HL-60 (cell line): ENCODE data around the gene PRR7.

Source experiments
- CTCF ChIP-seq: IDR thresholded peaks from one replicate; pipeline ENCODE4 v1.5.1; 2011; ENCODE audit warnings: low read length, control low read depth, inconsistent platforms; ENCODE audit not compliant: insufficient read depth
- POLR2AphosphoS5 ChIP-seq: IDR thresholded peaks from 2 replicates; pipeline ENCODE4 v1.6.1; 2012; ENCODE audit warnings: low read depth
- REST ChIP-seq: IDR thresholded peaks from 2 replicates; pipeline ENCODE4 v1.6.1; 2012; ENCODE audit warnings: low read depth; ENCODE audit not compliant: insufficient replicate concordance

GRCh38 chr5:177468685-177469628, 22.3 kb downstream of the PRR7 start:
- no peak for TF ChIP-seq CTCF
- TF ChIP-seq REST = no peak
- no peak for TF ChIP-seq POLR2AphosphoS5
